Activated naive CD4-positive, alpha-beta T cell treated with anti-CD3 and anti-CD28 coated beads, Interleukin-2, amount 10 ng/mL, durations not matched to agents 7 days and 5 days (primary cell): ENCODE measurements around the gene TNFRSF1A.
A peak's percentile ranks its signal among the peaks of the same experiment; 100 is the strongest.

Source experiments
- CTCF ChIA-PET: fragments of 350-600 bp; sonication (Branson Sonifier 250); formaldehyde crosslinking; loops from one replicate; lab custom pipeline; 2021; ENCODE audit warnings: antibody characterized with exemption; lab: Charles Lee
- DNase-seq: peaks from one replicate; pipeline ENCODE4 v3.0.0-alpha.2; 2020
- H3K27ac Mint-ChIP-seq: one replicate; pipeline ENCODE4 v1.8.0; 2021; ENCODE audit warnings: mild to moderate bottlenecking, moderate library complexity, mixed read lengths
- H3K27me3 Mint-ChIP-seq: one replicate; pipeline ENCODE4 v1.8.0; 2021; ENCODE audit warnings: mild to moderate bottlenecking, mixed read lengths
- H3K36me3 Mint-ChIP-seq: one replicate; pipeline ENCODE4 v1.8.0; 2021; ENCODE audit warnings: mixed read lengths
- H3K4me1 Mint-ChIP-seq: one replicate; pipeline ENCODE4 v1.8.0; 2021; ENCODE audit warnings: mixed read lengths
- H3K4me3 Mint-ChIP-seq: one replicate; pipeline ENCODE4 v1.8.0; 2021; ENCODE audit warnings: mild to moderate bottlenecking, moderate library complexity, mixed read lengths
- H3K9me3 Mint-ChIP-seq: one replicate; pipeline ENCODE4 v1.8.0; 2021; ENCODE audit warnings: mixed read lengths

Gene TNFRSF1A

DNA sequence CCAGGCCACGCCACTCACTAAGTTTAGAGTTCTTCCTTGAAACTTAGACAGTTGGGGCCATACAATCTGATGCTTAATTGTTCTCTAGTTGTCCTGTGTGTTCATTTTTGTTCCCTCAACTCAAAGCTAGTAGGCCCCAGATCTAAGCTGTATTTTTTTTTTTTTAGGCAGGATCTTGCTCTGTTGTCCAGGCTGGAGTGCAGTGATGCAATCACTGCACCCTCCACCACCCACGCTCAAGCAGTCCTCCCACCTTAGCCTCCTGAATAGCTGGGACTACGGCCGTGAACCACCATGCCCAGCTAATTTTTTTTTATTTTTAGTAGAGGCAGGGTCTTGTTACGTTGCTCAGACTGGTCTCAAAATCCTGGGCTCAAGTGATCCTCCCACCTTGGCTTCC is 7.5 kb downstream of the TNFRSF1A start:
- CTCF ChIA-PET: interaction anchor here (1.1 to 5.7 kb wide), 11 partner anchors 8 to 136 kb away, joined by 3 to 91 read pairs (median 22); partner anchors contain the start of gene VAMP1
- Mint-ChIP-seq H3K9me3 (no peaks in the 10 kb centered on the region), H3K4me3 (no peak overlapping the region)

DNA sequence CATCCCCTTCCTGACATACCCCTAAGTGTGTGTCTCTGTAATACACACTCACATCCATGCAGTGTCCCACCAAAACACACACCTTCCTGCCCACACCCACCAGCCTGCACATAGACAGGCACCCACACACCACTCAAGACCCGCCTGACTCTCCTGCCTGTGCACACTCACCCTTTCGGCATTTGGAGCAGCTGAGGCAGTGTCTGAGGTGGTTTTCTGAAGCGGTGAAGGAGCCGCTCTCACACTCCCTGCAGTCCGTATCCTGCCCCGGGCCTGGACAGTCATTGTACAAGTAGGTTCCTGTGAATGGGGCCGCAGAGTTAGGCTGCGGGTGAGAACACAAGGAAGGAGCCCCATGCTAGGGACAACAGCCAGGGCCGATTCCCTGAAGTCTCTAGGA is 8.3 kb downstream of the TNFRSF1A start:
- no peak for DNase-seq
- H3K4me3 Mint-ChIP-seq: peak overlapping the region; percentile 27
- peak overlapping the region; percentile 82 for H3K27ac Mint-ChIP-seq
- CTCF ChIA-PET: interaction anchor here (3.9 to 5.7 kb wide), 3 partner anchors 32 to 132 kb away, joined by 32 to 91 read pairs (median 33); no protein-coding TSS in a partner anchor
- peaks cover 6% of the 10 kb centered on the region for H3K4me1 Mint-ChIP-seq
- no peaks in the 10 kb centered on the region for H3K27me3 Mint-ChIP-seq
- no peaks in the 10 kb centered on the region for H3K9me3 Mint-ChIP-seq
- H3K36me3 Mint-ChIP-seq: peaks cover 54% of the 10 kb centered on the region

More for the DNA sequence above, 7.5 kb downstream of the TNFRSF1A start:
- H3K36me3 Mint-ChIP-seq: peaks cover 54% of the 10 kb centered on the region
- peak overlapping the region; percentile 82 for H3K27ac Mint-ChIP-seq
- DNase-seq: no peak
- H3K4me1 Mint-ChIP-seq: peaks cover 6% of the 10 kb centered on the region
- no peaks in the 10 kb centered on the region for H3K27me3 Mint-ChIP-seq

DNA sequence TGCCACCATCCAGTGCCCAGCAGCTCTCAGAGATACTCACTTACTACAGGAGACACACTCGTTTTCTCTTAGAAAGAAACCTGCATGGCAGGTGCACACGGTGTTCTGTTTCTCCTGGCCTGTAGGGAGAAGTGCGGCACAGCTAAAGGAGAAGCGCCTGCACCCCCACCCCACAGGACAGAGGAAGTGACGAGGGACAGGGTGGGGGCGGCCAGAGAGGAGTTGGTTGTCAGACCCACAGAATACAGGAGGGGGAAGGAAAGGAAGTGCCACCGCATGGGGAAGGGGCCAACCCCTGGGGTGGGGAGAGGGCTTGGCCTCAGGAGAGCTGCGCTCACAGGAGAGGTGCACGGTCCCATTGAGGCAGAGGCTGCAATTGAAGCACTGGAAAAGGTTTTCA is 8.8 kb downstream of the TNFRSF1A start:
- H3K4me3 Mint-ChIP-seq: peak overlapping the region; percentile 6
- H3K4me1 Mint-ChIP-seq: peaks cover 6% of the 10 kb centered on the region
- DNase-seq: peak; percentile 44
- H3K27ac Mint-ChIP-seq: peak overlapping the region; percentile 82
- H3K27me3 Mint-ChIP-seq: no peaks in the 10 kb centered on the region
- H3K36me3 Mint-ChIP-seq: peaks cover 56% of the 10 kb centered on the region
- CTCF ChIA-PET: interaction anchor here (1.0 to 5.7 kb wide), 3 partner anchors 10 to 133 kb away, joined by 5 to 91 read pairs (median 10); no protein-coding TSS in a partner anchor
- H3K9me3 Mint-ChIP-seq: no peaks in the 10 kb centered on the region

DNA sequence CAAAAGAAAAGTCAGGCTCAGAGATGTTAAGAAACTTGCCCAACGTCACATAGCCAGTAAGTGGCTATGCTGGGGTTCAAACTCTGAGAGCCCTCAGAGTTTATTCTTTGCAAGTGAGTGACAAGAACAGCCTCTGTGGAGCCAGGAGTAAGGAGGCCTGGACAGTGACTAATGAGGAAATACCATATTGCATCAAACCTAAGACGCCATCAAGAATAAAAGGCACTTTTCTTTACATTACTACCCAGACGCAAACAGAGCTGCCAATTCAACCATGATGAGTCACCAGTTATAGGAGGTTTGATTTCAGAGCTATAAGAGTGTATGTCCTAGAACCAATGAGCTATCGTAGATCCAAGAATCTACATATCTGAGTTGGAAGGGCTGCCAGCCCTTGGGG is 9.4 kb downstream of the TNFRSF1A start:
- H3K4me3 Mint-ChIP-seq: no peak overlapping the region
- no peaks in the 10 kb centered on the region for H3K27me3 Mint-ChIP-seq

DNA sequence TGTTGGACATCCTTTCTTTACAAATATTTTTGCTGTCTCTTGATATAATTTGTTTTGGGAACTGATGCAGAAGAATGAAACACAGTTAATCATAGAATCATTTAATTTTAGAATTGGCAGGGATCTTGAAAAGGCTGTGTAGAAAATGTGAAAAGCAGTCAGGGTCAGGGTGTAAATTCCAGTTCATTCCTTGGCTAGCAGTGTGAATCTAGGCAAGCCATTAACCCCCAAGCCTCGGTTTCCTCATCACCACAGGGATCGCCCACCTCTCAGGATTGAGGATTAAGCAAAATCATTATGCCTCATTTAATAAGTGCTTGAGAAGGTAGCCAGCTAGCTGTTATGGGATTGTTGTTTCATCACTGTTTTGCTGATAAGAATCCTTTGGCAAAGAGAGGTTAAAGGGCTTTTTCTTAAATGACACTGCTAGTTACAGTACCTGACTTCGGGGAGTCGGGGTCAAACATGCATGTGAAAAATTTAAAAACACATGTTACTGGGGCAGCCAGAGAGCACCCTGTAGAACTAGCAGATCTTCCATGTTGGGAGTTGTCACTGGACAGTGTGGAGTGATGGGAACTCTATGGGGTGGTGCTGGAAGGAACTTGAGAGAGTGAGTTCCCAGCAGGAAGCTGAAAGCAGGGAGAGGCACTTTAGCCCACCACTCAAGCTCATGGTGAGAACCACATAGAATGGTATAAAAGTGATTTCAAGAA is 10.7 kb downstream of the TNFRSF1A start:
- Mint-ChIP-seq H3K9me3 (no peaks in the 10 kb centered on the region), H3K36me3 (peaks cover 61% of the 10 kb centered on the region), H3K27me3 (no peaks in the 10 kb centered on the region), H3K27ac (peak overlapping the region; percentile 70), H3K4me1 (peaks cover 8% of the 10 kb centered on the region), H3K4me3 (no peak overlapping the region)
- CTCF ChIA-PET: interaction anchor here (0.6 kb wide), 1 partner anchor 134 kb away, joined by 4 read pairs; no protein-coding TSS in a partner anchor
- DNase-seq: no peak

More for the DNA sequence above, 9.4 kb downstream of the TNFRSF1A start:
- peak overlapping the region; percentile 82 for H3K27ac Mint-ChIP-seq
- H3K4me1 Mint-ChIP-seq: peaks cover 6% of the 10 kb centered on the region
- DNase-seq: no peak
- CTCF ChIA-PET: interaction anchor here (1.0 to 5.7 kb wide), 3 partner anchors 9 to 133 kb away, joined by 5 to 91 read pairs (median 10); no protein-coding TSS in a partner anchor
- peaks cover 56% of the 10 kb centered on the region for H3K36me3 Mint-ChIP-seq
- H3K9me3 Mint-ChIP-seq: no peaks in the 10 kb centered on the region

DNA sequence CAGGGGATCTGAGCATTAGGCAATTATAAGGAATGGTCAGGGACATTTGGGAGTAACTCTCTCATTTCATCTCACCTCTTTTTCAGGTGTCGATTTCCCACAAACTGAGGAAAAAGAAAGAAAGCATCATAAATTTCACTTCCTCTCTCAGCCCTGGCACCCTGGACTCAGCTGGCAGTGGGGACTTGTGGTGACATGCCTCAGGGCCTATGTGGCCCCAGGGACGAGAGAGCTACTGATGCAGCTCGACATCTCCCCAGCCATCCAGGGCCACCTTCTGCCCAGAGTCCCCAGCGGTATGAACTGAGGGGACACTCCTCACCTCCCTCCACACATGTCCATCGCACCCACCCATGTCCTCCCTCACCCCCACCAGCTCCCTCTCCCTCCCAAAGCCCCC is 11.7 kb downstream of the TNFRSF1A start:
- no peak overlapping the region for H3K27ac Mint-ChIP-seq
- no peak overlapping the region for H3K4me3 Mint-ChIP-seq

DNA sequence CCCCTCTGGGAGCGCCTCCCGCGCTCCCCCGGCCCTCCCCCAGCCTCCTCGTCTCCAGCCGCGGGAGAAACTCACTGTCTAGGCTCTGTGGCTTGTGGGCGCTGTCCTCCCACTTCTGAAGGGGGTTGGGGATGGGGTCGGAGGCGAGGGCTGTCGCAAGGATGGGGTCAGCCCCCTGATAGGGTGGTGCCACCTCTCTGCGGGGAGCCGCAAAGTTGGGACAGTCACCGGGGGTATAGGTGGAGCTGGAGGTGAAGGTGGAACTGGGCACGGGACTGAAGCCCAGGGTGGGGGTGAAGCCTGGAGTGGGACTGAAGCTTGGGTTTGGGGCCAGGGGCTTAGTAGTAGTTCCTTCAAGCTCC is 12.2 kb downstream of the TNFRSF1A start:
- no peak overlapping the region for H3K4me3 Mint-ChIP-seq
- no peak overlapping the region for H3K27ac Mint-ChIP-seq
- peaks cover 21% of the 10 kb centered on the region for H3K4me1 Mint-ChIP-seq
- peaks cover 53% of the 10 kb centered on the region for H3K36me3 Mint-ChIP-seq
- no peaks in the 10 kb centered on the region for H3K9me3 Mint-ChIP-seq
- no peak for DNase-seq
- CTCF ChIA-PET: interaction anchor here (0.8 to 1.2 kb wide), 3 partner anchors 9 to 26 kb away, joined by 3 to 4 read pairs (median 4); no protein-coding TSS in a partner anchor
- no peaks in the 10 kb centered on the region for H3K27me3 Mint-ChIP-seq

More for the DNA sequence above, 11.7 kb downstream of the TNFRSF1A start:
- Mint-ChIP-seq H3K4me1 (peaks cover 15% of the 10 kb centered on the region), H3K36me3 (peaks cover 57% of the 10 kb centered on the region), H3K27me3 (no peaks in the 10 kb centered on the region), H3K9me3 (no peaks in the 10 kb centered on the region)
- CTCF ChIA-PET: interaction anchor here (0.8 to 1.0 kb wide), 2 partner anchors 21 to 25 kb away, joined by 3 to 4 read pairs; no protein-coding TSS in a partner anchor
- DNase-seq: no peak

DNA sequence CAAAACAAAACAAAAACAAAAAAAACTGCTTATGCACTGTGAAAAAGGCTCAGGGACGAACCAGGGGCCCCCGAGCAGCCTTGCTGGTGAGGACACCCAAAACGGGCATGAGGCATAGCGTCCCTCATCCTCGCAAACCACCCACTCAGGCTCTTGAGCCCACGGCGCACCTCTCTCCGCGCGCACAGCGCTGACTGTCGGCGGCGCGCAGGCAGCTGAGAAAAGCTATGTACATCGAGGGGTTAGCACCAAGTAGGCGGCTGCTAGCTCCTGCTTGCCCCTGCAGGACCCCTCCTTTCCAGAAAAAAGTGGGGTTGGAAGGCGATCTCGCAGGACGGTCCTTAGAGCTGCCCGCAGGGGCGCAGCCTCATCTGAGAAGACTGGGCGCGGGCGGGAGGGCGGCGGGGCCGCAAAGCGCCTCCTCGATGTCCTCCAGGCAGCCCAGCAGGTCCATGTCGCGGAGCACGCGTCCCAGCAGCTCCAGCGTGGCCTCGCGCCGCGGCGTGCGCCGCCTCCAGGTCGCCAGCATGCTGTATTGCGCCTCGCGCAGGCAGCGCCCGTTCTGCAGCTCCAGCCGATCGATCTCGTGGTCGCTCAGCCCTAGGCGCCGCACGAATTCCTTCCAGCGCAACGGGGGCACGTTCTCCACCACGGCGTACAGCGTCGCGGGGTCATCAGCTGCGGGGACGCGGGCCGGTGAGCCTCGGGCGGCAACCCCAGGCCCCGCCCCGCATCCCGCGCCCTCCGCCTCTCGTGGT is 12.8 kb downstream of the TNFRSF1A start:
- H3K4me1 Mint-ChIP-seq: peaks cover 26% of the 10 kb centered on the region
- no peaks in the 10 kb centered on the region for H3K27me3 Mint-ChIP-seq
- no peak overlapping the region for H3K4me3 Mint-ChIP-seq
- CTCF ChIA-PET: interaction anchor here (1.0 to 1.2 kb wide), 2 partner anchors 10 to 22 kb away, joined by 4 read pairs; no protein-coding TSS in a partner anchor
- peaks cover 51% of the 10 kb centered on the region for H3K36me3 Mint-ChIP-seq
- no peak for DNase-seq
- no peaks in the 10 kb centered on the region for H3K9me3 Mint-ChIP-seq
- H3K27ac Mint-ChIP-seq: no peak overlapping the region

DNA sequence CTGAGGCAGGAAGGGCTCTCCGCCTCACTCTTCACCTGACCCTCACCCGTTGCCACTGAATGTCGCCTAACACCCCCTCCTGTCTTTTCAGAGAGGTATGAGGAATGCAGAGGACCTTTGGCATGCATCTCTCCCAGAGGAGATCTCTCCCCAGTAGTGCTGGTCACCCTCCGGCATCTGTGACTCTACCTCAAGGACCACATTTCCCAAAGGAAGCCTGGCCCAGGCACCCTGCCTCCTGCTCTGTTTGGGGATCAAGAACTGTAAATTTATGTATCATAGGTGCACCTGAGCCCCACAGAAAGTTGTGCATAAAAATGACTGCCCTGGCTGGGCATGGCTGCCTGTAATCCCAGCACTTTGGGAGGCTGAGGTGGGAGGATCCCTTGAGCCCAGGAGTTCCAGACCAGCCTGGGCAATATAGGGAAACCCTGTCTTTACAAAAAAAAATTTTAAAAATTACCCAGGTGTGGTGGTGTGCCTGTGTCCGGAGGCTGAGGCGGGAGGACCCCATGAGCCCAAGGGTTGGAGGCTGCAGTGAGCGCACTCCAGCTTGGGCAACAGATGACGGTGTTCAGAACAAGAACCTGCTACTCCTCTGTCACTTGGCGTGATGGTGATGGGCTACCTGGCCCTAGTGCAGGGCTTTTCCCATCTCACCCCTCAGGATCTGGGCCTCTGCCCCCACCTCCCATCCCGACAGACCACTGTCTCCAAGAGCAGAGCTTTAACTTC is 13.7 kb downstream of the TNFRSF1A start:
- CTCF ChIA-PET: interaction anchor here (1.2 kb wide), 1 partner anchor 11 kb away, joined by 4 read pairs; no protein-coding TSS in a partner anchor
- Mint-ChIP-seq H3K4me1 (peaks cover 34% of the 10 kb centered on the region), H3K9me3 (no peaks in the 10 kb centered on the region), H3K27ac (no peak overlapping the region), H3K36me3 (peaks cover 42% of the 10 kb centered on the region), H3K4me3 (no peak overlapping the region), H3K27me3 (no peaks in the 10 kb centered on the region)
- DNase-seq: no peak

DNA sequence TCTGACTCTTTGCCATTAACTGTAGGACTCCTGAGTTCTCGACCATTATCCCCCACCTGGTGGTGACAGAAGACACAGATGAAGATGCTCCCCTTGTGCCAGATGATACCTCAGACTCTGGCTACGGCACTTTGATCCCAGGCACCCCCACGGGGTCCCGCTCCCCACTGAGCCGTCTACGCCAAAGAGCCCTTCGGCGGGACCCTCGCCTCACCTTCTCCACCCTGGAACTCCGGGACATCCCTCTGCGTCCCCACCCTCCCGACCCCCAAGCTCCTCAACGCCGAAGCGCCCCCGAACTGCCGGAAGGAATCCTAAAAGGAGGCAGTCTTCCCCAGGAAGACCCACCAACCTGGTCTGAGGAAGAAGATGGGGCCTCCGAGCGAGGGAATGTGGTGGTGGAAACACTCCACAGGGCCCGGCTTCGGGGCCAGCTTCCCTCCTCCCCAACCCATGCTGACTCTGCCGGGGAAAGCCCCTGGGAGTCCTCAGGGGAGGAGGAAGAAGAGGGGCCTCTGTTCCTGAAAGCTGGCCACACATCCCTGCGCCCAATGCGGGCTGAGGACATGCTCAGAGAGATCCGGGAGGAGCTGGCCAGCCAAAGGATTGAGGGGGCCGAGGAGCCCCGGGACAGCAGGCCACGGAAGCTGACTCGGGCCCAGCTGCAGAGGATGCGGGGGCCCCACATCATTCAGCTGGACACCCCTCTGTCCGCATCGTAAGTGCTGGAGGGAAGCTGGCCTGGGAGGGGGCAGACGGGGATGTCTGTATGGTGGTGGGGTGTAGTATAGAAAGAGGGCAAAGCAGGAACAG is 14.4 kb downstream of the TNFRSF1A start:
- no peak for DNase-seq
- H3K9me3 Mint-ChIP-seq: no peaks in the 10 kb centered on the region
- peaks cover 35% of the 10 kb centered on the region for H3K36me3 Mint-ChIP-seq
- no peaks in the 10 kb centered on the region for H3K27me3 Mint-ChIP-seq
- CTCF ChIA-PET: interaction anchor here (0.9 to 2.9 kb wide), 8 partner anchors 8 to 143 kb away, joined by 3 to 33 read pairs (median 4); partner anchors contain the start of genes TNFRSF1A and VAMP1
- peaks cover 39% of the 10 kb centered on the region for H3K4me1 Mint-ChIP-seq
- H3K4me3 Mint-ChIP-seq: no peak overlapping the region
- H3K27ac Mint-ChIP-seq: no peak overlapping the region

DNA sequence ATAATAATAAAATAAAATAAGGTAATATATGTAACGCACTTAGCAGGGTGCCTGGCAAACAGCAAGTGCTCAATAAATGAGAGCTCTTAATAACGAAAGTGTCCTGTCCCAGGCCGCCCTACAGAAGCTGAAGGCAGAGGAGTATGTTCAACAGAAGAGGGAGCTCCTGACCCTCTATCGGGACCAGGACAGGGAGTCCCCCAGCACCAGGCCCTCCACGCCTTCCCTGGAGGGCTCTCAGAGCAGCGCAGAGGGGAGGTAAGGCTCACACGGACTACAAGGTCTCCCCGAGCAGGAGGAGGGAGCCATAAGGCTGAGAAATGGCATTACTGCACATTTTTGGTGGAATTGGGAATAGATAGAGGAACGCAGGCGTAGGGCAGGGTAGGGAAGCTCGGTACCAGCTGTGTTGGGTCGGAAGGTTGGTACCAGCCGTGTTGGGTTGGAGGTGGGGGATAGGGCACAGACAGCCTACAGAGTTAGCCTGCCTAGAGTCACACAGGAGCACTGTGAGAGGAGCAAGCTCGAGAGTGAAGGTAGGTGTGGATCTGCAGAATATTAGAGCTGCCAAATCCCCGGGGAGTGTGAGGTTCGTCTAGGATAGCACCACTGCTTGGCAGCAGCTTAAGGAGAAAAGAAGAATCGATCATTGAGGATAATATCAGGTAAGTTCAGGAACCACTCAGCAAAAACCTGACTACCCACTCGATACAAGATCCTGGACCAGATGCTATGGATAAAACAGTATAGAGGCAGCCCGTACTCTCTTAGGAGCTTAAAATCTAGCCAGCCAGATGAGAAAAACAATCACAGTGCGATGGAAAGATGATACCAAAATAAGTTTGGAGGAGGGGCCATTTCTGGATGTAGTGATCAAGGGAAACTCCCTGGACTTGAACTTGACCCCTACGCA is 15.3 kb downstream of the TNFRSF1A start:
- no peak for DNase-seq
- Mint-ChIP-seq H3K27ac (no peak overlapping the region), H3K36me3 (peaks cover 30% of the 10 kb centered on the region), H3K27me3 (no peaks in the 10 kb centered on the region), H3K4me1 (peaks cover 39% of the 10 kb centered on the region), H3K4me3 (no peak overlapping the region), H3K9me3 (no peaks in the 10 kb centered on the region)
- CTCF ChIA-PET: interaction anchor here (0.7 to 2.9 kb wide), 10 partner anchors 9 to 144 kb away, joined by 3 to 33 read pairs (median 4); partner anchors contain the start of genes TNFRSF1A and VAMP1
